22Rv1 (cell line): ENCODE measurements around the gene COX10.

Experiments used
- CTCF ChIP-seq: fragments of 450-650 bp; IDR thresholded peaks from 2 replicates; pipeline ENCODE4 v1.5.1; 2017; ENCODE audit warnings: mild to moderate bottlenecking
- ZFX ChIP-seq: fragments of 450-650 bp; IDR thresholded peaks from 2 replicates; pipeline ENCODE4 v1.6.1; 2017; ENCODE audit warnings: antibody characterized with exemption, borderline replicate concordance

- TF ChIP-seq CTCF (no peak), ZFX (no peak)
Measured at GRCh38 chr17:14165616-14166015, 96.3 kb downstream of the COX10 start.
